GM12873 (cell line): Measurements from ENCODE around the gene RBBP5.

ENCODE experiments used
- TF ChIP-seq, protein P1 (sequence below): IDR thresholded peaks from 2 replicates; pipeline ENCODE4 v1.5.1; 2012; ENCODE audit warnings: low read depth, mild to moderate bottlenecking, moderate library complexity, low read length, control low read depth; ENCODE audit not compliant: insufficient read depth; ENCODE audit errors: missing control alignments

Gene RBBP5

GRCh38 chr1:205141236-205142101 lies 19.7 kb upstream of the RBBP5 start:
- TF ChIP-seq, protein P1, sequence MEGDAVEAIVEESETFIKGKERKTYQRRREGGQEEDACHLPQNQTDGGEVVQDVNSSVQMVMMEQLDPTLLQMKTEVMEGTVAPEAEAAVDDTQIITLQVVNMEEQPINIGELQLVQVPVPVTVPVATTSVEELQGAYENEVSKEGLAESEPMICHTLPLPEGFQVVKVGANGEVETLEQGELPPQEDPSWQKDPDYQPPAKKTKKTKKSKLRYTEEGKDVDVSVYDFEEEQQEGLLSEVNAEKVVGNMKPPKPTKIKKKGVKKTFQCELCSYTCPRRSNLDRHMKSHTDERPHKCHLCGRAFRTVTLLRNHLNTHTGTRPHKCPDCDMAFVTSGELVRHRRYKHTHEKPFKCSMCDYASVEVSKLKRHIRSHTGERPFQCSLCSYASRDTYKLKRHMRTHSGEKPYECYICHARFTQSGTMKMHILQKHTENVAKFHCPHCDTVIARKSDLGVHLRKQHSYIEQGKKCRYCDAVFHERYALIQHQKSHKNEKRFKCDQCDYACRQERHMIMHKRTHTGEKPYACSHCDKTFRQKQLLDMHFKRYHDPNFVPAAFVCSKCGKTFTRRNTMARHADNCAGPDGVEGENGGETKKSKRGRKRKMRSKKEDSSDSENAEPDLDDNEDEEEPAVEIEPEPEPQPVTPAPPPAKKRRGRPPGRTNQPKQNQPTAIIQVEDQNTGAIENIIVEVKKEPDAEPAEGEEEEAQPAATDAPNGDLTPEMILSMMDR: peak; percentile 85

DNA sequence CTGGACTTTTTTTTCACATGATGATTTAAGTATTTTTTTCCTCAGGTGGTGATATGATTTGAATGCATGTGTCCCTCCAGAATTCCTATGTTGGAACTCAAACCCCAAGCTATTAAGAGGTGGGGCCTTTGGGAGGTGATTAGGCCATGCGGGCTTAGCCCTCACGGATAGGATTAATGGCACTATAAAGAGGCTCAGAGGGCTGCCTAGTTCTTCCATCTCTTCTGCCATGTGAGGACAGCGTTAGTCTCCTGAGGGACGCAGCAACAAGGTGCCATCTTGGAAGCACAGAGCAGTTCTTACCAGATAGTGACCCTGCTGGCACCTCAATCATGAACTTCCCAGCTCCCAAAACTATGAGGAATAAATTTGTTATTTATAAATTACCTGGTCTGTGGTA lies 18.3 kb upstream of the RBBP5 start:
- TF ChIP-seq, protein P1: no peak

DNA sequence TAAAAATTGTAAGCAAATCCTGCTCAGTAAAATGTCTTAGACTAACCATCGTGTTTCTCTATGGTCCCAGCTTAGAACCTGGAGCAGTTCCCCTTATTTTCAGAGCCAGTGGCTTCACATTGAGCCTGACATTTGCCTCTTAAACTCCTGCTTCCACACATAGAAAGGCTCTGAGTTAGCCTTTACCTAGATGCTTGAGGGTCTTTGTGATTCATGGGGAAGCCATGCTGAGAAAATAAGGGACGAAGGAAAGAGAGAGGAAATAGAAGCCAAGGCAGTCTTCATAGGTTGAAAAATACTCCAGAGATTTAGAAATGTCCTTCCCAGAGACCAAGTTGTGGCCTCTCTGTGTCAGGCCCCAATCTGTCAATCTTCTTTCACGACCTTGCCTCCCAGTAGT lies 16.1 kb upstream of the RBBP5 start:
- TF ChIP-seq, protein P1: no peak

DNA sequence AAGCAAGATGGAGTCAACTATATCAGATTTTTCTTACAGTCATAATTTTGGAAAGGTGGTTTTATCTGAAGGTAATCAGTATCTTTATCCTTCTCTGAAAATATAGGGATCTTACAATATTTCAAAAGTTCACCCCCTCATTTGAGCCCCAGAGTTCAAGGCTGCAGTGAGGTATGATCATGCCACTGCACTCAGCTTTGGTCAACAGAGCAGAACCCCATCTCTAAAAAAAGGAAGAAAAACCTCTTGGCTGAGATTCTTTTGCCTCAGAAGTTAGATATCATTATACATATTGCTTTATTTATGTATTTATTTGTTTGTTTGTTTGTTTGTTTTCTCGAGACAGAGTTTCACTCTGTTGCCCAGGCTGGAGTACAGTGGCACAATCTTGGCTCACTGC lies 11.5 kb upstream of the RBBP5 start:
- TF ChIP-seq, protein P1: no peak

GRCh38 chr1:205129447-205130029 lies 7.8 kb upstream of the RBBP5 start:
- TF ChIP-seq, protein P1: no peak

- TF ChIP-seq, protein P1: no peak
These were observed 6.3 kb upstream of the RBBP5 start for GRCh38 chr1:205128050-205128449.

DNA sequence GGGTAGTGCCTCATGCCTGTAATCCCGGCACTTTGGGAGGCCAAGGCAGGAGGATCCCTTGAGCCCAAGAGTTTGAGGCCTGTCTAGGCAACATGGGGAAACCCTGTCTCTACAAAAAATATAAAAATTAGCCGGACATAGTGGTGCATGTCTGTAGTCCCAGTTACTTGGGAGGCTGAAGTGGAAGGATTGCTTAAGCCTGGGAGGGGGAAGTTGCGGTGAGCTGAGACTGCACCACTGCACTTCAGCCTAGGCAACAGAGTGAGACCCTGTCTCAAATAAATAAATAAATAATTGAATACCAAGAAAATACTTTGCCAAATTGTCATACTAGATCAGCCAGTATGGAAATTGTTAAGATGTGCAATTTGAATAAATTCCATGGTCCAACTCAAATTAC lies 5.9 kb upstream of the RBBP5 start:
- TF ChIP-seq, protein P1: no peak
